Panc1 (cell line): ENCODE measurements around the gene GRIK1. TPM values are rescaled to one million over a fixed set of nuclear protein-coding genes. Genes with fewer than 3 reads are reported as not detected.

Source experiments
- ATAC-seq: fragments of 200-7000 bp; cut with Tn5 transposase; 2 replicates; pipeline ENCODE4 v1.9.1; 2020; ENCODE audit warnings: mild to moderate bottlenecking, moderate library complexity
- BruUV-seq: library from RNA; stranded (reverse); fragments of 400-500 nt; replicated peaks from 2 replicates; lab custom pipeline; 2021; lab: Mats Ljungman, UMichigan
- CTCF ChIA-PET: fragments of 300-600 bp; sonication (Branson Sonifier 250); formaldehyde crosslinking; loops from one replicate; lab custom pipeline; 2022; ENCODE audit warnings: antibody characterized with exemption; lab: Charles Lee
- POLR2A ChIA-PET: fragments of 300-600 bp; sonication (Branson Sonifier 250); formaldehyde crosslinking; loops from one replicate; lab custom pipeline; 2022; ENCODE audit warnings: antibody characterized with exemption; lab: Charles Lee
- DNase-seq: peaks from one replicate; pipeline ENCODE4 v3.0.0-alpha.2; 2010; ENCODE audit warnings: low read depth, low spot score
- H3K27ac ChIP-seq: 2 replicates; pipeline ENCODE4 v1.5.1; 2011; ENCODE audit warnings: mild to moderate bottlenecking, low read length, inconsistent platforms
- H3K27me3 ChIP-seq: fragments of 200-500 bp; sonication (Bioruptor generic); 2 replicates; pipeline ENCODE4 v1.6.0; 2014; ENCODE audit warnings: low read length, inconsistent platforms; ENCODE audit not compliant: control insufficient read depth, insufficient read depth
- H3K36me3 ChIP-seq: fragments of 200-500 bp; sonication (Bioruptor generic); 2 replicates; pipeline ENCODE4 v1.5.1; 2014; ENCODE audit warnings: inconsistent platforms, mild to moderate bottlenecking, low read length, moderate library complexity; ENCODE audit not compliant: control insufficient read depth, insufficient read depth
- H3K4me1 ChIP-seq: 2 replicates; pipeline ENCODE4 v1.5.1; 2011; ENCODE audit warnings: inconsistent platforms, mild to moderate bottlenecking, low read length, moderate library complexity; ENCODE audit not compliant: control insufficient read depth, insufficient read depth
- H3K4me3 ChIP-seq, 2 experiments: 2 replicates each; pipeline ENCODE4 v1.5.1; 2011 to 2012; ENCODE audit warnings: low read depth in 2 of 2, low read length in 2 of 2, mild to moderate bottlenecking in 2 of 2, inconsistent platforms in 1 of 2, moderate library complexity in 1 of 2
- H3K9me3 ChIP-seq: fragments of 200-500 bp; sonication (Bioruptor generic); 2 replicates; pipeline ENCODE4 v1.5.1; 2014; ENCODE audit warnings: low read depth, mild to moderate bottlenecking, inconsistent platforms, low read length, moderate library complexity; ENCODE audit not compliant: control insufficient read depth, insufficient read depth
- POLR2AphosphoS5 ChIP-seq: IDR thresholded peaks from 2 replicates; pipeline ENCODE4 v1.6.1; 2012; ENCODE audit warnings: mild to moderate bottlenecking, low read depth, low read length, moderate library complexity
- SIN3A ChIP-seq: IDR thresholded peaks from 2 replicates; pipeline ENCODE4 v1.6.1; 2012; ENCODE audit warnings: low read depth, mild to moderate bottlenecking, low read length, moderate library complexity, borderline replicate concordance; ENCODE audit not compliant: insufficient read depth
- TCF7L2 ChIP-seq: IDR thresholded peaks from 2 replicates; pipeline ENCODE4 v1.6.1; 2011; ENCODE audit warnings: mild to moderate bottlenecking, low read depth, low read length, inconsistent platforms
- in situ Hi-C: cut with HindIII; loops from 2 replicates; pipeline ENCODE4 v1.10.0; 2016; ENCODE audit warnings: low sequenced_read_pairs, low pct_unique_long_range_greater_than_20kb
- intact Hi-C: fragments of 100-400 bp; cut with micrococcal nuclease; formaldehyde crosslinking; loops from one replicate; pipeline ENCODE4 v1.10.0; 2022; ENCODE audit not compliant: unreplicated experiment
- total RNA-seq: library from RNA; stranded (reverse); gene quantifications from one replicate; pipeline ENCODE4 v1.2.1, GENCODE V29; 2021; ENCODE audit not compliant: unreplicated experiment
- TF ChIP-seq, protein P1 (sequence below): fragments of 450-650 bp; IDR thresholded peaks from 2 replicates; pipeline ENCODE4 v1.5.1; 2017; ENCODE audit warnings: mild to moderate bottlenecking
- TF ChIP-seq, protein P2 (sequence below), 2 experiments: IDR thresholded peaks; 2 replicates each; pipeline ENCODE4 v1.6.1; 2011 to 2012; ENCODE audit warnings: low read depth in 2 of 2, control low read depth in 1 of 2, low read length in 1 of 2, mild to moderate bottlenecking in 1 of 2, moderate library complexity in 1 of 2; ENCODE audit not compliant: insufficient read depth in 1 of 2

Gene GRIK1
- total RNA-seq, 1 experiment from 2014 or later: not detected

- intact Hi-C loops: no loop called here
- no peak for TF ChIP-seq SIN3A
- TF ChIP-seq, protein P1, sequence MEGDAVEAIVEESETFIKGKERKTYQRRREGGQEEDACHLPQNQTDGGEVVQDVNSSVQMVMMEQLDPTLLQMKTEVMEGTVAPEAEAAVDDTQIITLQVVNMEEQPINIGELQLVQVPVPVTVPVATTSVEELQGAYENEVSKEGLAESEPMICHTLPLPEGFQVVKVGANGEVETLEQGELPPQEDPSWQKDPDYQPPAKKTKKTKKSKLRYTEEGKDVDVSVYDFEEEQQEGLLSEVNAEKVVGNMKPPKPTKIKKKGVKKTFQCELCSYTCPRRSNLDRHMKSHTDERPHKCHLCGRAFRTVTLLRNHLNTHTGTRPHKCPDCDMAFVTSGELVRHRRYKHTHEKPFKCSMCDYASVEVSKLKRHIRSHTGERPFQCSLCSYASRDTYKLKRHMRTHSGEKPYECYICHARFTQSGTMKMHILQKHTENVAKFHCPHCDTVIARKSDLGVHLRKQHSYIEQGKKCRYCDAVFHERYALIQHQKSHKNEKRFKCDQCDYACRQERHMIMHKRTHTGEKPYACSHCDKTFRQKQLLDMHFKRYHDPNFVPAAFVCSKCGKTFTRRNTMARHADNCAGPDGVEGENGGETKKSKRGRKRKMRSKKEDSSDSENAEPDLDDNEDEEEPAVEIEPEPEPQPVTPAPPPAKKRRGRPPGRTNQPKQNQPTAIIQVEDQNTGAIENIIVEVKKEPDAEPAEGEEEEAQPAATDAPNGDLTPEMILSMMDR: no peak
- TF ChIP-seq POLR2AphosphoS5: no peak
- no peak for TF ChIP-seq TCF7L2
- TF ChIP-seq, protein P2, sequence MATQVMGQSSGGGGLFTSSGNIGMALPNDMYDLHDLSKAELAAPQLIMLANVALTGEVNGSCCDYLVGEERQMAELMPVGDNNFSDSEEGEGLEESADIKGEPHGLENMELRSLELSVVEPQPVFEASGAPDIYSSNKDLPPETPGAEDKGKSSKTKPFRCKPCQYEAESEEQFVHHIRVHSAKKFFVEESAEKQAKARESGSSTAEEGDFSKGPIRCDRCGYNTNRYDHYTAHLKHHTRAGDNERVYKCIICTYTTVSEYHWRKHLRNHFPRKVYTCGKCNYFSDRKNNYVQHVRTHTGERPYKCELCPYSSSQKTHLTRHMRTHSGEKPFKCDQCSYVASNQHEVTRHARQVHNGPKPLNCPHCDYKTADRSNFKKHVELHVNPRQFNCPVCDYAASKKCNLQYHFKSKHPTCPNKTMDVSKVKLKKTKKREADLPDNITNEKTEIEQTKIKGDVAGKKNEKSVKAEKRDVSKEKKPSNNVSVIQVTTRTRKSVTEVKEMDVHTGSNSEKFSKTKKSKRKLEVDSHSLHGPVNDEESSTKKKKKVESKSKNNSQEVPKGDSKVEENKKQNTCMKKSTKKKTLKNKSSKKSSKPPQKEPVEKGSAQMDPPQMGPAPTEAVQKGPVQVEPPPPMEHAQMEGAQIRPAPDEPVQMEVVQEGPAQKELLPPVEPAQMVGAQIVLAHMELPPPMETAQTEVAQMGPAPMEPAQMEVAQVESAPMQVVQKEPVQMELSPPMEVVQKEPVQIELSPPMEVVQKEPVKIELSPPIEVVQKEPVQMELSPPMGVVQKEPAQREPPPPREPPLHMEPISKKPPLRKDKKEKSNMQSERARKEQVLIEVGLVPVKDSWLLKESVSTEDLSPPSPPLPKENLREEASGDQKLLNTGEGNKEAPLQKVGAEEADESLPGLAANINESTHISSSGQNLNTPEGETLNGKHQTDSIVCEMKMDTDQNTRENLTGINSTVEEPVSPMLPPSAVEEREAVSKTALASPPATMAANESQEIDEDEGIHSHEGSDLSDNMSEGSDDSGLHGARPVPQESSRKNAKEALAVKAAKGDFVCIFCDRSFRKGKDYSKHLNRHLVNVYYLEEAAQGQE (IDR thresholded peaks at IDR 0.05; ENCODE audit: insufficient read depth in 1 of 2, low read depth in 2 of 2, low read length in 1 of 2): no peak
- Histone ChIP-seq H3K4me1 (no peaks in the 10 kb centered on the region), H3K4me3 (no peak overlapping the region), H3K27me3 (no peaks in the 10 kb centered on the region), H3K27ac (no peak overlapping the region), H3K9me3 (no peaks in the 10 kb centered on the region), H3K36me3 (no peaks in the 10 kb centered on the region)
- CTCF ChIA-PET: no interaction called here
- no peak for ATAC-seq
- POLR2A ChIA-PET: no interaction called here
- in situ Hi-C loops: no loop called here
- no peak for DNase-seq
- no TSS peak for BruUV-seq
These were observed 151.0 kb downstream of the GRIK1 start for GRCh38 chr21:29788752-29789151.

DNA sequence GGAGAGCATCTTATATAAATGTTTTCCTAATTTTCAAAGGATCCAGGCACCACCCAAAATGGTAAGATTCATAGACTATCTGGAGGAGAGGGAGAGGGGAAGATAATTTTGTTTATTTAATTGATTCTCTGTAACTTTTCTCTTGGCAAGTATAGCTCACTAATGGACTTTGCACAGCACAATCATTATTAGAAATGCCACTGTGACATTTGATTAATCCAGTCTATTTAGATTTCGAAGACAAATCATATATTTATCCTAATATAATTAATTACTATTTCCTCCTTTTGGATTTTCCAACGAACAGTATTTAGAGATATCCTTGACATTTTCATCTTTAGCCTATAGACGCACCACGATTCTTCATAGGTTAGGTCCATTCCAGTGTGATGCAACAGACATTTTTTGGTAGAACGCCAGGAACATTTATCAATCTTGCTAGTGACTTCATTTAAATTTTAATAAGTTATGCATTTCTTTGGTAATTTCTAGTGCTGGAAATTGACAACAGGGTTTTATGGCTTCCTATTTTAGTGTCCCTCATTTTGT, 152.4 kb downstream of the GRIK1 start:
- Histone ChIP-seq H3K9me3 (no peaks in the 10 kb centered on the region), H3K4me3 (no peak overlapping the region), H3K4me1 (no peaks in the 10 kb centered on the region), H3K27me3 (no peaks in the 10 kb centered on the region), H3K36me3 (no peaks in the 10 kb centered on the region), H3K27ac (no peak overlapping the region)
- BruUV-seq: no TSS peak
- POLR2A ChIA-PET: no interaction called here
- TF ChIP-seq TCF7L2: no peak
- TF ChIP-seq, protein P1: no peak
- TF ChIP-seq SIN3A: no peak
- TF ChIP-seq, protein P2 (IDR thresholded peaks at IDR 0.05; ENCODE audit: insufficient read depth in 1 of 2, low read depth in 2 of 2, low read length in 1 of 2): no peak
- TF ChIP-seq POLR2AphosphoS5: no peak
- ATAC-seq (no peak), DNase-seq (no peak)
- intact Hi-C loops (no loop called here), in situ Hi-C loops (no loop called here)
- CTCF ChIA-PET: no interaction called here
